Measurements from ENCODE around the gene ELMO1. TPM values are rescaled to one million over a fixed set of nuclear protein-coding genes. Genes with fewer than 3 reads are reported as not detected.

The ELMO1 gene
- total RNA-seq, 1 donor from 2014 or later: 0.13 TPM

GRCh38 chr7:37471619-37472018, 23.0 kb upstream of the ELMO1 start:
- no peak for DNase-seq (ENCODE audit: low read depth)

GRCh38 chr7:37467002-37467401, 18.3 kb upstream of the ELMO1 start:
- DNase-seq (ENCODE audit: low read depth): no peak

- no peak for DNase-seq (ENCODE audit: low read depth)
Measured at GRCh38 chr7:37462138-37462537, 13.5 kb upstream of the ELMO1 start.

- no peak for DNase-seq (ENCODE audit: low read depth)
Measured at GRCh38 chr7:37455081-37455480, 6.4 kb upstream of the ELMO1 start.

GRCh38 chr7:37452346-37452745, 3.7 kb upstream of the ELMO1 start:
- DNase-seq (ENCODE audit: low read depth): no peak

GRCh38 chr7:37450035-37450434, 1.4 kb upstream of the ELMO1 start:
- DNase-seq (ENCODE audit: low read depth): no peak

GRCh38 chr7:37449621-37450020, 957 bp upstream of the ELMO1 start:
- DNase-seq (ENCODE audit: low read depth): no peak

- DNase-seq (ENCODE audit: low read depth): no peak
Measured at GRCh38 chr7:37448011-37448635, 541 bp downstream of the ELMO1 start.

- no peak for DNase-seq (ENCODE audit: low read depth)
Measured at GRCh38 chr7:37446371-37446770, 2.3 kb downstream of the ELMO1 start.

GRCh38 chr7:37445790-37446189, 2.9 kb downstream of the ELMO1 start:
- DNase-seq (ENCODE audit: low read depth): no peak

GRCh38 chr7:37445064-37445723, 3.5 kb downstream of the ELMO1 start:
- no peak for DNase-seq (ENCODE audit: low read depth)

GRCh38 chr7:37443627-37444026, 5.0 kb downstream of the ELMO1 start:
- no peak for DNase-seq (ENCODE audit: low read depth)

GRCh38 chr7:37442268-37442667, 6.4 kb downstream of the ELMO1 start:
- DNase-seq (ENCODE audit: low read depth): no peak

GRCh38 chr7:37441816-37442215, 6.8 kb downstream of the ELMO1 start:
- DNase-seq (ENCODE audit: low read depth): no peak

- no peak for DNase-seq (ENCODE audit: low read depth)
Measured at GRCh38 chr7:37441386-37441760, 7.3 kb downstream of the ELMO1 start.

- DNase-seq (ENCODE audit: low read depth): no peak
Measured at GRCh38 chr7:37440738-37441385, 7.8 kb downstream of the ELMO1 start.

- DNase-seq (ENCODE audit: low read depth): no peak
Measured at GRCh38 chr7:37439653-37440026, 9.0 kb downstream of the ELMO1 start.

GRCh38 chr7:37438906-37439652, 9.6 kb downstream of the ELMO1 start:
- no peak for DNase-seq (ENCODE audit: low read depth)

GRCh38 chr7:37435156-37435855, 13.4 kb downstream of the ELMO1 start:
- DNase-seq (ENCODE audit: low read depth): no peak

- DNase-seq (ENCODE audit: low read depth): no peak
Measured at GRCh38 chr7:37434529-37434928, 14.1 kb downstream of the ELMO1 start.

- DNase-seq (ENCODE audit: low read depth): no peak
Measured at GRCh38 chr7:37433166-37433565, 15.5 kb downstream of the ELMO1 start.

Measured in myocyte (in vitro differentiated cells).